HS-5 (cell line): ENCODE data around the gene KAZN.

Experiments used
- DNase-seq: peaks from one replicate; pipeline ENCODE4 v3.0.0-alpha.2; 2012; ENCODE audit warnings: low read depth

Gene KAZN

DNA sequence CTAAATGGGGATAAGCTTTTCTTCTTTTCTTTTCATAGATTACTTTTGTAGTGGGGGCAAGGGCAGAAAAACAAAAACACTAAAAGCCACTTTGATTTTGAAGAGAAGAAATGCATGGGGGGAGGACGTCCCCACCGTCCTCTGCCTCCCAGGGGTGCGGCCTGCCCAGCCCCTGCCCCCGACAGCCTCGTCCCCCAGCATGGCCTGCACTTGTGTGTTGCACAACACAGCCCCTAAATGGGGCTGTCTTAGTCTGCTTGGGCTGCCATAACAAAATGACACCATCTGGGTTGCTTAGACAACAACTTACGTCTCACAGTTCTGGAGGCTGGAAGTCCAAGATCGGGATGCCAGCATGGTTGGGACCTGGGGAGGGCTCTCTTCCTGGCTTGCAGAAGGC lies 497.8 kb downstream of the KAZN start:
- no peak for DNase-seq

DNA sequence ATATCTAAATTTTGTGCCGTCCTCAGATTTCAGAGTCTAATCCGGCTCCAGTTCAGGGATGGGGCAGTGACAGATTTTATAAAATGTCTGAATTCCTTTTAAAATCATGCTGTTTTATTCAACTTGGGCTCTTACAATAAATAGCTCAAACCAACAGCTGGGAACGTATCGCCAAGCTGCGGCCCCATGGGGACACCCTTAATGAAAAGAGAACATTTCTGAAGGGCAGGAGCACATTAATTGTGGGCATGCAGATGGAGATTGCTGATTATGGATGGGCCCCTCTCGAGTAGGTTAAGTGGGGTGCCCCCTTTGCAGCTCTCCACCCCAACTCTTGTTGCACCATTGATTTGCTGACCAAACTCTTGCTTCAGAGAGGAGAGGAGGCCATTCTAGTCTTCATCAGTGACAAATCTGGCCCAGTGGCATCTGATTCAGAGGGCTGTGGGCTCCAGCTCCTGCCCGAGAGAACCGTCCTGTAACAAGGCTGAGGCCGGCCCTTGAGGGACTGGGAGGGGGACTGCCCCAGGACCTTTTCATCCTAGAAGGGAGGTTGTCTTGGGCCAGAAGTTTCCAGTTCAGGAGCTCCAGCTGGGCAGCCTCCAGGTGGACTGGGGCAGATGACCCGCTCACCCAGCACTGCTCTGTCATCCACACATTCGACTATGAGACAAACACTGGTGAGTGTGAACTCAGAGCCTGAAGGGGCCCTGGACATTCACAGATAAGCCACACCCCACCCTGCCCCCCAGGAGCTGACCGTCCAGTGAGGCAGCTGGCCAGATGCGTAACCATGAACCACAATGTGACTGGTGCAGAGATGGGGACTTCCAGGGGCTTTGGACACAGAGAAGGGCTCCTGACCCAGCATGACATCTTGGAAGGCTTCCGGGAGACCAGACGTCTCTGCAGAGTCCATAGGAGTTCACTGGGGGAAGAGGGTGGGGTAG lies 500.0 kb downstream of the KAZN start:
- DNase-seq, result no peak

DNA sequence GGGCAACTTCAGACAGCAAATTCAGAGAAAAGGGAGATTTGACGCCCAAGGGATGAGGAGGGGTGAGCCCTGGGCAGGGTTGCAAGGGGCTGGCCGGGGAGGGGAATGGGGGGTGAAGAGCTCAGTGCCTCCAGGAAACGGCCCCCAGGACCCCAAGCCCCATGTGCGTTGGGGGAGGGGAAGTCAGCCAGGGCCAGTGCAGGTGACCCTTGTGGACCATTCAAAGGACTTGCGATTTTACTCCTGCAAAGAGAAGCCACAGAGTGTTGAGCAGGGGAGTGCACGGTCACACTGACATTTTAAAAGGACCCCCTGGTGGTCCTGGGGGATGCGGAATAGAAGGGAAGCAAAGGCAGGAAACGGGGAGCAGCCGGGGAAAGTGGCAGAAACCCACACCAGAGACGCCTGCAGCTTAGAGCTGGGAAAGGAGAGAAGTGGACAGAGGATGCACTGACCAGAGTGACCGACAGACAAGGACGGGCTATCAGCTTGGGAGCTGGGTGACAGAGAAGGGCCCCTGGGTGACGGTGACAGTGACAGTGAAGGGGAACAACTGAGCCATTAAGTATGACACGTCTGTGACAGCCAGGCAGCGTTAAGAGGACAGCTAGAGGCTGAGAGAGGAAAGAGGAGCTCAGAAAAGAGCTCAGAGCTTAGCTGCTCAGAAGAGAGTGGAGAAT lies 501.1 kb downstream of the KAZN start:
- DNase-seq, result no peak

DNA sequence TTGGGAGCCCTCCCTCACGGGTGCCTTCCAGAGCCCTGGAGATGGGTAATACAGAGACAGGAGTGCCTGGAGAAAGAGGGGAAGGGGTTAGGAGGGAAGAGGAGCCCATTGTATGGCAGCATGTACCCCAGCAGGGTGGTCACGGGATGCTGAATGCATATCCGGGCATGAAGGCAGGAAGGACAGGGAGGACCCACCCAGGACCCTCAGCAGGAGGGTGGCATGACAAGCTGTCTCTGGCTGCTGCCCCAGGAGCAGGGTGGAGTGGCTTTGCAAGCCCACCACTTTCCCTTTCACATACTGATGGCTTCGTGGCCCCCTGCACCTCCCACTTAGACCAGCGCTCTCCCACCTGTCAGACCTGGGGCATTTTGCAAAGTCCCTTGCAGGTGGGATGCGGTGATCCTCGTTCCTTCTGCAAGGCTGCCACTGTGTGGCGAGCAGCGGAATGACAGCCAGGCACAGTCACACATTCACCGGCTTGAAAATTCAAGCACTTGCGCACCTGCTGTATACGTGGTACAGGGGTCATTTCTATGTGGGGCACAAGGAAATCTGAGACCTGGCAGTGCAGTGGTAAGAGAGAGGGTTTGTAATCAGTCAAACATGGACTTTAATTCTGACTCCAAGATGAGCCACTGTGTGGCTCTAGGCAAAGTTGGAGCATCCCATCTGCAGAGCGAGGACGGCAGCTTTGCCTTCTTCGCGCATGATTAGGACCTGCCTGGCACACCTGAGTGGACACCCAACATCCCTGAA lies 501.8 kb downstream of the KAZN start:
- DNase-seq, result no peak

DNA sequence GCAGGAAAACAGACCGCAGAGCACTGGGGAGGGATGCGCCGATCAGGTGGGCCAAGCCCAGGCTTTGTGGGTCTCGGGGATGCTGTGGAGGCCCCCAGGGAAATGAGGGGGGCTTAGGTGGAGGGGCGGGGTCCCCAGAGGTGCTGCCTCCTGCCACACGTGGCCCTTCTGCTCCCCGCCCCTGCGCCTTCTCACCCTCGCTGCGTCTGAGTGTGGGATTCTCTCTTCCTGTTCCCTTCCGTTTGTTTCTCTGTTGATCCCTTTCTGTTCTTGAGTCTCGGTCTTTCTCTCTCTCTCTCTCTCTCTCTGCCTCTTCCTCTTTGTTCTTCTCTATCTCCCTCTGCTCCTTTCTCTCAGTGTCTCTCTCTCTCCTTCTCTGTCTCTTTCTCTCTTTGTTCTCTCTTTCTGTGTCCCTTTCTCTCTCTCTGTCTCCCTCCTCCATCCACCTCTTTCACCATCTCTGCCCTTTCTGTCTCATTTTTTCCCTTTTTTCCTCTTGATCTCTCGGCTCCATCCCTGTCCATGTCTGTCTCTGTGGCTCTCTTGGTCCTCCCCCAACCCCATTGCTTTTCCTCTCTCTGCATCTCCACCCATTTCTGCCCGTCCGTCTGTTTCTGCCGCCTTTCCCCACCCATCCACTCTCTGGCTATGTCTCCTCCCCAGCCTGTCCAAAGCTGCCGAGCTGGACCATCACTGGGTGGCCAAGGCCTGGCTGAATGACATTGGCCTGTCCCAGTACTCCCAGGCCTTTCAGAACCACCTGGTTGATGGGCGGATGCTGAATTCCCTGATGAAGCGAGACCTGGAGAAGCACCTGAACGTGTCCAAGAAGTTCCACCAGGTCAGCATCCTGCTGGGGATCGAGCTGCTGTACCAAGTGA lies 502.6 kb downstream of the KAZN start:
- no peak for DNase-seq

DNA sequence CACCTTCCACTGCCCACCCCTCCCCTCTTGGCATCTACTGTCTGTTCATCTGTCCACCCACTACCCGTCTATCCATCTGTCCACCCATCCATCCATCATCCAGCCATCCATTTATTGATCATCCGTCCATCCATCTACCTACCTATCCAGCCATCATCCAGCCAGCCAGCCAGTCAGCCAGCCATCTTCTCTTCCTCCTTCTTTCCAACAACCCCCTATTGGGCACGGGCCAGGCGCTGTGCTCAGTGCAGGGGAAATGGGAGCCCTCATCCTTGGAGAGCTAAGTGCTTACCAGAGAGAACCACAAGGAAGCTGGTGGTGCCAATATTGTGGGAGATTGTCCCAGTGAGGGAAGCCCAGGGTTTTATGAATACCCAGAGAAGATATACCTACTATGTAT lies 503.3 kb downstream of the KAZN start:
- DNase-seq, result no peak

DNA sequence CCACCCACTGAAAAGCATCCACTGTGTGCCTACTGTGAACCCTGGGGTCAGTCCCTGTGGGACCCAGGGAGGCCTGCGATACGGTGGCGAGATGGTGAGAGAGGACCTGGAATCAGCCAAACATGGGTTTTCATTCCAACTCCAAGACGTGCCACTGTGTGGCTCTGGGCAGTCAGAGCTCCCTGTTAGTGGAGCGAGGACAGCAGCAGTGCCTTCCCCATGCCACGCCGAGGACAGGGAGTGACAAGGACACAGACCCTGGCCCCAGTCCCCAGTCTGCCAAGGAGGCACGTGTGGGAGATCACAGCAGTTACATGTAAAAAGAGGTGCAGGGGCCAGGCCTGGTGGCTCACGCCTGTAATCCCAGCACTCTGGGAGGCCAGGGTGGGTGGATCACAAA lies 504.2 kb downstream of the KAZN start:
- no peak for DNase-seq

DNA sequence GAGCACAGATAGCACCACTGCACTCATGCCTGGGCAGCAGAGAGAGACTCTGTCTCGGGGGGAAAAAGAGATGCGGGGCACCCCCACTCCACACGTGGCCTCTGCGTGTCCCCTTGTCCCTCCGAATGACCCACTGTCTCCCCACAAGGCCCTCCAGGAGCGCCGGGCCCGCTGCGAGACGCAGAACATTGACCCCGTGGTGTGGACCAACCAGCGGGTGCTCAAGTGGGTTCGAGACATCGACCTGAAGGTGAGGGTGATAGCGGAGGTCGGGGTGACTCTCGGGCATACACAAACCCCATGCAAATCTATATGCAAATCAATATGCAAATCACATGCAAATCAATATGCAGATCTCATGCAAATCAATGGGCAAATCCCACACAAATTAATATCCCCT lies 504.7 kb downstream of the KAZN start:
- DNase-seq, result no peak

DNA sequence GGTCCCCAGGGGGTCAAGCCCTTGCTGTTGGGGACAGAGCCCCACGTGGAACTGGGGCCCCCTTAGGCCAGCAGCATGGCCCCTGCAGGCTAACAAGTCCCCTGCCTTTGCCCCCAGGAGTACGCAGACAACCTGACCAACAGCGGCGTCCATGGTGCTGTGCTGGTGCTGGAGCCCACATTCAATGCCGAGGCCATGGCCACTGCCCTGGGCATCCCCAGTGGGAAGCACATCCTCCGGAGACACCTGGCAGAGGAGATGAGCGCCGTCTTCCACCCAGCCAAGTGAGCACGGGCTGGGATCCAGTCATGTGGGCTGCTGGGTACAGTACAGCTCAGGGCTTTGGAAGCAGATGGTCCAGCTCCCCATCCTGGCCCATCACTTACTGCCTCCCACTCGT lies 505.4 kb downstream of the KAZN start:
- no peak for DNase-seq

DNA sequence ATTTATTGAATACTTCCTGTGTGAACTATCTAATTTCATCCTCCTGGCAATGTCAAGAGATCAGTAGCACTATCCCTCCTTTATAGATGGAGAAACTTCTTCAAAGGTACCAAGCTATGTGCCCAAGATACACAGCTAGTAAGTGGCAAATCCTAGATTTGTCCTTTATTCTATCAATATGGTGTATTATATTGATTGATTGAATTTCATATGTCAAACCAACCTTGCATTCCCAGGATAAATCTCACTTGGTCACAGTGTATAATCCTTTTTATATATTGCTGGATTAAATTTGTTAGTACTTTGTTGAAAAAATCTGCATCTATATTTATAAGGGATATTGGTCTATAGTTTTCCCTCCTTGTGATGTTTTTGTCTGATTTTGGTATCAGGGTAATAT lies 506.3 kb downstream of the KAZN start:
- no peak for DNase-seq

DNA sequence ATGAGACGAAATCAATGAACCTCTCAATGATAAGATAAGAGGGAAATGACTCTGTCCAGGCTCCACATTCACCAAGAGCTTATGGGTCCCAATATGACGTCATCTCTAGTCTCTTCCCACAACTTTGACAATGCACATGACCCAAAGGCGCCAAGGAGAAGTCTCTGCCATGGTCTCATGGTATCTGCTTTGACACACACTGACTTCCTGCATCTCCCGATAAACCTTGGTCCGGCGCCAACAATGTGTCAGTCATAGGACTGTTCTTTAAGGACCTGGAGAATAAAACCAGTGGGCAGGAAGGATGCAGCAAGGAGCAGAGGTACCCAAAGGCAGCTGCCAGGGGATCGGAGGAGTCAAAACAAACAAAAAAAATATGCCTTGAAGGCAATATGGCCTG lies 508.1 kb downstream of the KAZN start:
- no peak for DNase-seq

DNA sequence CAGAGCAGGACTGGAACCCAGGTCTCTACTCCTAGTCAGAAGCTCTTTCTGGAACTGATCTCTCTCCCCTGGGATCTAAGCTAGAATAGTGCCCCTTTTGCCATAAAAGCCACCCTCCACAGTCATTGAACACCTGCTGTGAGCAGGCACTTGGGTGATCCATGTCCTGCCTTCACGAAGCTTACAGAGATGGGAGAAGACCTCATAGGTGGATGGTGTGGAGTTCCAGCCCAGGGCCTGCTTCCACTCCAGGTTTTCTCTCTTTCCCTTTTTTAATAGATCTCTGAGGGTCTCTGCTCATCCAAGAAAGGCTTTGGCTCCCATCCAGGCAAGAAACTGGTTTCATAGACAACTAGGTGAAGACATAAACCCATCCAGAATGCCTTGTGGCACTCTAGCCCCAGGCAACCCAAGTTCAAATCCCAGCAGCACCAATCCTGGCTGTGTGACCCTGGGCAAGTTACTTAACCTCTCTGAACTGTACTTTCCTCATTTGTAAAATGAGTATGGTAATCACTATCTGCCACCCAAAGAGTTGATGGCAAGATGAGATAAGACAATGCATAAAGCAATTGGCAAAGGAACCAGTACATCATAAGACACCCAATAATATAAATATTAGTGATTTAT lies 508.7 kb downstream of the KAZN start:
- DNase-seq, result no peak

DNA sequence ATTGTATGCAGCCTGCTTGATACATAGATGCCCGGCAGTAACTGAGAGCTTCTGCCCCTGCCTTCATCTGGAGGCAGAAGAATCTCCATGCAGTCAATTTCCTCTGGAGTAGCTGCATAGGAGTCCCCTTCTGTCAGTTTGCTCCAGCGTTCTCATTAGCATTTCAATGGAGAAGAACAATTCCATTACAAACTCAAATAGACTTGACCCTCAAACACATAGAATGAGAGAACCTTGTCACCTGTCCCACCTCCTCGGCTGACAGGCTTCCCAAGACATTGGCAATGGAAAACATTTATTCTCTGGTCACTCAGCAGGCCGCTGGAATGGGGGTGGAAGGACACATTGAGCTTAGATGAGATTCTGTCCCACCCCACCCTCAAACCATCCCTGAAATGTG lies 509.4 kb downstream of the KAZN start:
- no peak for DNase-seq

DNA sequence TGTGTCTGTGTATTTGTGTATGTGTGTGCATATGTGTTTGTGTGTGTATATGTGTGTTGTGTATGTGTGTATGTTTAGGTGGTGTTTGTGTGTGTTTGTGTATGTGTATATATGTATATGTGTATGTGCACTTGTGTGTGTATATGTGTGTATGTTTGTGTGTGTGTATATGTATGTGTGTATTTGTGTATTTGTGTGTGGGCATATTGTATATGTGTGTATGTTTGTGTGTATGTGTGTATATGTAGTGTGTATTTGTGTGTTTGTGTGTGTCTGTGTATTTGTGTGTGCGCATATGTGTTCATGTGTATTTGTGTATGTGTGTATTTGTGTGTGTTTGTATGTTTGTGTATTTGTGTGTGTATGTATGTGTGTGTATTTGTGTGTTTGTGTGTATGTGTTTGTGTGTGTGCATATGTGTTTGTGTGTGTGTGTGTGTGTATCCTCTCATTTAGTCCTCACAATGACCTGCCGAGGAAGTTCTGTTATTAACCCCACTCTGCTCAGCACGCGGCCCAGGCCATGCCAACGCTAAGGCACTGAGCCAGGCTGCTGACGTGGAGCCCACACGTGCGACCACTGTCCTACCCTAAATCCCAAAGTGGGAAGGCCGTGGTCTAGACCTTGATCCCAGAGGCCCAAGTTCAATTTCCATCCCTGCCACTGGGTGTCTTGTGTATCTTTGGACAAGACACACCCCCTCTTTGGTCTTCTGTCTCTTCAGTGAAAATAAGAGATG lies 511.8 kb downstream of the KAZN start:
- no peak for DNase-seq

DNA sequence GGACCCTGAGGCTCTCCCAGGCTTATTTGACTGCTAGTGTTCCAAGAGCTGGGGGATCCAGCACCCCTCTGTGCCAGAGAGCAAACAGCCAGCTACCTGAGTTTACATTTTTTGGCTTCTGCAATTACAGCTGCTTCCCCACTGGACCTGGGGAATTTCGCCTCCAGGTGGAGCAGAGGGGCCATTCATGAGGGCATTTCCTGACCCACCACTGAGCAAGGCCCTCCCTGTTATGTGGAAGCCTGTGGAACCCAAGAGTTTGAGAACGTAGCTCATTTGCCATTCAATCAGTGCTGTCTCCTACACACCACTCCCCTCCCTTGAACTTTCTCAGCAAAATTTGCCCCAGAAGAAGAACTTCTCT lies 512.4 kb downstream of the KAZN start:
- no peak for DNase-seq

DNA sequence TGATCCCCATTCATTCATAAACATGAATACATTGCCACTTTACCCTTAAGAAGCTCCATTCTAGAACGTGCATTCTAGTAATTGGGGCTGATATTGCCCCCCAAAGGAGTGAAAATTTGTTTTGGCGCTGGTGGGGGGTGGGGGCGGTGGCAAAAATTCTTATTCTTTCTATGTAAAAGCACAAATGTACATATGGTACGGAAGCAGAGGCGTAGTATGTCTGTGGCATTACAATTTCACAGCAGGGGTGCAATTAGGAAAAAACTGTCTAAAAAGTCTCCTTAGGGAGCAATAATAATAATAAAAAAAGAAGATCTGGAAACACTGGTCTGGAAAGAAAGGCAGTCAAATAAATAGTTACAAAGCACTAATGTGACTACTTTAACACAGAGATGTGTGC lies 514.7 kb downstream of the KAZN start:
- no peak for DNase-seq

DNA sequence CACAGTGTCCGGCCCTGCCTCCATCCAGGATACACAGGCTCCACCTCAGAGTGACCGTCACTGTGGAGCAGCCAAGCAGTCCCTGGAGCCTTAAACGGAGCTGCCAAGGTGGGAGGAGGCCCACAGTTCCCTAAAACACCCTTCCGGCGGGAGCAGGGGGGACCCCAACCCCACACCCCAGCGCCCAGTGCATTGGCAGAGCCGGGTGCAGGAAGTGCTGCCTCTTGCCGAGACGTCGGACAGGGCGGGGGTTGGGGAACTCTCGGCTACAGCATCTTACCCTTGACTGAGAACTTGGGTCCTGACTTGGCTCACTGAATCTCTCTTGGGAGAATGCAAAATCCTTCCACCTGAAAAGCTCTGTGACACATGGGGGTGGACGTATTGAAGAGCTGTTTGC lies 516.4 kb downstream of the KAZN start:
- DNase-seq, result no peak

DNA sequence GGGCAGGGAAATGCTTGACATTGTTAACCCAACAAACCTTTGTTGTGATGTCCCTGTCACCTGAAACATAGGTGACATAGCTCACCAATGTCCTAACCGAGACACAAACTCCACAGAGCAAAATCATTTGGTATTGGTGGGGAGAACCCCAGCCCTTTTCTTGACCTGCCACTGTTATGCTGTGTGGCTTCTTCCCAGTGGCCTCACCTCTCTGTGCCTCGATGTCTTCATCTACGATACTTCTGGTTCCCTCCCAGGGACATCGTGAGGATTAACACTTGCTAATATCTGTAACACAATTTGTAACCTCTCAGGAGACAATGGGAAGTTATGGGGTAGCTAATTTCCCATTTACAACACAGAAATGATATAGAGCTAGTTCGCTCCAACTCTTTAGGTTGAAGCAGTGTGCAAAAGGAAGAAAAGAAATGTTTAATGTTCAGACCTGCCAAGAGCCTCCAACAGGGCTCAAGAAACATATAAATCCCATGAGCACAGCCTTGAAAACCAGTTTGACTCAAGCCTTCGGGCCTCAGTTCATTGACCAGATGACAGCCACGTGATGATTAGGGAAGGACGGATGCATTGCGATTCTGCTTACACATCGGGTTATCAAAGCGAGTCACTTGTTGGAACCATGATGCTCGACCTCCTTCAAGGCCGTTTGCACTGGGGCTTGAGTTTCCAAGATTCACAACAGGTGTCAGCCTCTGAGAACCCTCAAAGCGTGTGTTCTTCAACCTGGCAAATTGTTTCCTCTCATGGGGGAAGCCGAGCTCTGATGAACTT lies 517.3 kb downstream of the KAZN start:
- DNase-seq, result no peak

DNA sequence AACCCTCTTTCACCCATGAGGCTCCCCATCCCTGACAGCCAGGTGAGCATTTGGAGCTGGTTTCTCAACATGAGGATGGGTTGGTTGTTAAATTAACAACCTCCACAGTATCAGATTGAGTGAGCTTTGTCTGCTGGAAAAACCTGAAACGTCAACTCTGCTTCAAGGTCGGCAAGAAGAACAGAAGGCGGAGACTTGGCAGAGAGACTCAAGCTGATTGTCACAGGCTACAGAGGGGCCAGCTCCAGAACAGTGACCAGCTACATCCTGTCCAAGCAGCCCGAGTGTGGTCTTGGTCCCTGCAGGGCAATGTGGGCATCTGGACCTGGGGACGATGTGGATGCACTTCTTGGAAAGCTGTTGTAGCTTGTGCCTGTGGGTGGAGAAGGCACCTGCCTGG lies 518.5 kb downstream of the KAZN start:
- DNase-seq, result no peak
